ENCODE results near the gene PAX5.
A peak's percentile ranks its signal among the peaks of the same experiment; 100 is the strongest.

Gene PAX5

DNA sequence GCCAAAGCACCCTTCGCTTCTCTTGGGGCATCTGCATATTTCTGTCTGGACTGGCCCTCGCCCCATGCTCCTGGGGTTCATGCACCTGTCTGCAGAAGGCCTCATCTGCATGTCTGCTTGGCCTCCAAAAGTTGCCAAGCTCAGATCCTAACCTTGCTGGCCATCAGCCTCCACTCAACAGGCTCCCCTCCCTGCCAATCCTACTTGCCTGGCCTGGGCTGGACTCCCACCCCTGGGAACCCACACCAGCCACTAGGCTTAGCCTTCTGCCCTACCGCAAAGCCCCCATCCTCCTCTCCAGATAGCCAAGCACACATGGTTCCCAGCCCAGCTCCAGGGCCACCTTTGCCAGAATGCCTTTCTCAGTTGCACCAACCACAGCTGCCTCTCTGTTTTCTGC is 159.8 kb downstream of the PAX5 start:
- TF ChIP-seq CEBPB (IDR thresholded peaks at IDR 0.05) (no peak), TEAD4 (IDR thresholded peaks at IDR 0.05) (no peak), RAD21 (IDR thresholded peaks at IDR 0.05; ENCODE audit: low read depth) (no peak), FOXM1 (IDR thresholded peaks at IDR 0.05; ENCODE audit: borderline replicate concordance, low read depth) (no peak), ZBTB7A (IDR thresholded peaks at IDR 0.05; ENCODE audit: low read depth) (no peak), NFIC (IDR thresholded peaks at IDR 0.05) (no peak), CREB1 (IDR thresholded peaks at IDR 0.05; ENCODE audit: low read depth) (no peak), EP300 (IDR thresholded peaks at IDR 0.05; ENCODE audit: borderline replicate concordance) (no peak), USF1 (IDR thresholded peaks at IDR 0.05) (no peak), MAX (IDR thresholded peaks at IDR 0.05) (no peak), YY1 (IDR thresholded peaks at IDR 0.05; ENCODE audit: low read depth) (no peak), EGR1 (IDR thresholded peaks at IDR 0.05) (no peak), REST (IDR thresholded peaks at IDR 0.05; ENCODE audit: low read depth) (no peak), TCF12 (IDR thresholded peaks at IDR 0.05; ENCODE audit: low read depth) (no peak), TAF1 (IDR thresholded peaks at IDR 0.05; ENCODE audit: low read depth) (no peak)

GRCh38 chr9:36873247-36873875 is 160.7 kb downstream of the PAX5 start:
- no peak for TF ChIP-seq TCF12 (IDR thresholded peaks at IDR 0.05; ENCODE audit: low read depth)
- no peak for TF ChIP-seq REST (IDR thresholded peaks at IDR 0.05; ENCODE audit: low read depth)
- no peak for TF ChIP-seq MAX (IDR thresholded peaks at IDR 0.05)
- TF ChIP-seq RAD21 (IDR thresholded peaks at IDR 0.05; ENCODE audit: low read depth), result peak; percentile 94

- TF ChIP-seq FOXM1 (IDR thresholded peaks at IDR 0.05; ENCODE audit: borderline replicate concordance, low read depth), result no peak
- TF ChIP-seq EGR1 (IDR thresholded peaks at IDR 0.05), result no peak
- no peak for TF ChIP-seq CEBPB (IDR thresholded peaks at IDR 0.05)
- no peak for TF ChIP-seq TCF12 (IDR thresholded peaks at IDR 0.05; ENCODE audit: low read depth)
- TF ChIP-seq TEAD4 (IDR thresholded peaks at IDR 0.05), result no peak
- no peak for TF ChIP-seq EP300 (IDR thresholded peaks at IDR 0.05; ENCODE audit: borderline replicate concordance)
- no peak for TF ChIP-seq MAX (IDR thresholded peaks at IDR 0.05)
- TF ChIP-seq USF1 (IDR thresholded peaks at IDR 0.05), result no peak
- TF ChIP-seq TAF1 (IDR thresholded peaks at IDR 0.05; ENCODE audit: low read depth), result no peak
- TF ChIP-seq NFIC (IDR thresholded peaks at IDR 0.05), result no peak
- TF ChIP-seq ZBTB7A (IDR thresholded peaks at IDR 0.05; ENCODE audit: low read depth), result no peak
- no peak for TF ChIP-seq CREB1 (IDR thresholded peaks at IDR 0.05; ENCODE audit: low read depth)
- TF ChIP-seq RAD21 (IDR thresholded peaks at IDR 0.05; ENCODE audit: low read depth), result no peak
- TF ChIP-seq YY1 (IDR thresholded peaks at IDR 0.05; ENCODE audit: low read depth), result no peak
- no peak for TF ChIP-seq REST (IDR thresholded peaks at IDR 0.05; ENCODE audit: low read depth)
These were observed 161.4 kb downstream of the PAX5 start for GRCh38 chr9:36872641-36873040.

GRCh38 chr9:36871606-36872005 is 162.5 kb downstream of the PAX5 start:
- TF ChIP-seq TAF1 (IDR thresholded peaks at IDR 0.05; ENCODE audit: low read depth) (no peak), MAX (IDR thresholded peaks at IDR 0.05) (no peak), NFIC (IDR thresholded peaks at IDR 0.05) (no peak), TEAD4 (IDR thresholded peaks at IDR 0.05) (no peak), ZBTB7A (IDR thresholded peaks at IDR 0.05; ENCODE audit: low read depth) (no peak), CREB1 (IDR thresholded peaks at IDR 0.05; ENCODE audit: low read depth) (no peak), CEBPB (IDR thresholded peaks at IDR 0.05) (no peak), REST (IDR thresholded peaks at IDR 0.05; ENCODE audit: low read depth) (no peak), USF1 (IDR thresholded peaks at IDR 0.05) (no peak), FOXM1 (IDR thresholded peaks at IDR 0.05; ENCODE audit: borderline replicate concordance, low read depth) (no peak), RAD21 (IDR thresholded peaks at IDR 0.05; ENCODE audit: low read depth) (no peak), TCF12 (IDR thresholded peaks at IDR 0.05; ENCODE audit: low read depth) (no peak), EP300 (IDR thresholded peaks at IDR 0.05; ENCODE audit: borderline replicate concordance) (no peak)
